Astrocyte (in vitro differentiated cells and primary cell): ENCODE measurements around the gene TBC1D14.

ENCODE experiments used
- CTCF ChIP-seq: IDR thresholded peaks from 2 replicates; pipeline ENCODE4 v1.5.1; 2011; ENCODE audit warnings: low read depth, mild to moderate bottlenecking, inconsistent platforms, low read length, moderate library complexity; ENCODE audit not compliant: insufficient read depth
- EZH2 ChIP-seq: IDR thresholded peaks from 2 replicates; pipeline ENCODE4 v1.6.1; 2012; ENCODE audit warnings: mild to moderate bottlenecking, low read length, inconsistent platforms; ENCODE audit not compliant: insufficient read depth

DNA sequence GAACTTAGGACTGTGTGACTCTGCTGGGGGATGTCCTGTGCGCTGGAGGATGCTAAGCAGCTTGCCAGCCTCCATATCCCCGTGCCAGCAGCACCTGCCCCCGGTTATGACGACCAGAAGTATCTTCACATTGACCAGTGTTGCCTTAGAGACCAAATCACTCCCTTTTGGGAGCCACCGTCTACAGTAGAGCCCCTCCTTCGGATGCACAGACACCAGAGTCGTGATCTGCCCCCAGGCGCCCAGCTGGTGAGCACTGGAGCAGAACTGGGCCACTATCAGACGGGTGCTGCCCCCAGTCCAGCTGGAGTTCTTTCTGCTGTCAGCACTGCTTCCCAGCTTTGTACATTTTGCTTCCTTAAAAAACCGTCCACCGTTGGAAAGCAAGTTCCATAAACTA lies 103.5 kb downstream of the TBC1D14 start:
- TF ChIP-seq CTCF (no peak), EZH2 (no peak)
